Muscle layer of colon (tissue), 2 donors: ENCODE results near the gene OTOF.

Source experiments
- H3K27ac ChIP-seq: one replicate; pipeline ENCODE4 v1.7.0; 2013; ENCODE audit warnings: low read depth, mild to moderate bottlenecking, low read length, moderate library complexity
- H3K27me3 ChIP-seq, 2 donors: one replicate each; pipeline ENCODE4 v1.7.0; 2013; ENCODE audit warnings: low read length in 2 of 2, mild to moderate bottlenecking in 2 of 2; ENCODE audit not compliant: insufficient read depth in 2 of 2, control insufficient read depth in 1 of 2
- H3K36me3 ChIP-seq: one replicate; pipeline ENCODE4 v1.7.0; 2013; ENCODE audit warnings: mild to moderate bottlenecking, low read length; ENCODE audit not compliant: insufficient read depth
- H3K4me1 ChIP-seq: one replicate; pipeline ENCODE4 v1.7.0; 2013; ENCODE audit warnings: mild to moderate bottlenecking, low read length; ENCODE audit not compliant: insufficient read depth
- H3K4me3 ChIP-seq, 2 donors: one replicate each; pipeline ENCODE4 v1.7.0; 2013; ENCODE audit warnings: low read length in 2 of 2, low read depth in 1 of 2, mild to moderate bottlenecking in 1 of 2, moderate library complexity in 1 of 2
- H3K9ac ChIP-seq: one replicate; pipeline ENCODE4 v1.7.0; 2013; ENCODE audit warnings: low read length
- H3K9me3 ChIP-seq: one replicate; pipeline ENCODE4 v1.7.0; 2013; ENCODE audit warnings: mild to moderate bottlenecking, low read length
- donor health status: abdominal sarcoma.
- donor health status: Adenocarcinoma of cecum.

Gene OTOF

DNA sequence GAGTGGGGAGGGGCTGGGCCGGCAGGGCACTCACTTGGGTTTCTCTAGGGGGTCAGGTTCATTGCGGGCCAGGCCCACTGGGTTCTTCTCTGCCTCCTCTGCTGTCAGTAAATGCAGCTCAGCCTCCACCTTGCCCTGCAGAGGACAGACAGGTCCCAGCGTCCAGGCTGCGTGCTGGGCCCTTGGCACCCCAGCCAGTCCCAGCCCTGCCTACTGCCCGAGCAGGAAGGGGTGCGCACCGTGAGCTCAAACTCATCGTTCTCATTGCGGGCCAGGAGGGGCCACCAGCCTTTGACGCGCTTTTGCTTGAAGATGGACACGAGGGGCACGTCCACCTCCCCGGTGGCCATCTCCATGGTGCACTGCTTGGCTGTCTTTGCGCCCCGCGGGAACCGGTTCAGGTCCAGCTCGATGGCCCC is 17.3 kb downstream of the OTOF start:
- H3K9me3 ChIP-seq = no peaks in the 10 kb centered on the region
- H3K36me3 ChIP-seq = no peaks in the 10 kb centered on the region
- H3K4me3 ChIP-seq = no peak overlapping the region
- no peak overlapping the region for H3K27ac ChIP-seq
- no peaks in the 10 kb centered on the region for H3K4me1 ChIP-seq
- no peak overlapping the region for H3K9ac ChIP-seq
- H3K27me3 ChIP-seq = no peaks in the 10 kb centered on the region

DNA sequence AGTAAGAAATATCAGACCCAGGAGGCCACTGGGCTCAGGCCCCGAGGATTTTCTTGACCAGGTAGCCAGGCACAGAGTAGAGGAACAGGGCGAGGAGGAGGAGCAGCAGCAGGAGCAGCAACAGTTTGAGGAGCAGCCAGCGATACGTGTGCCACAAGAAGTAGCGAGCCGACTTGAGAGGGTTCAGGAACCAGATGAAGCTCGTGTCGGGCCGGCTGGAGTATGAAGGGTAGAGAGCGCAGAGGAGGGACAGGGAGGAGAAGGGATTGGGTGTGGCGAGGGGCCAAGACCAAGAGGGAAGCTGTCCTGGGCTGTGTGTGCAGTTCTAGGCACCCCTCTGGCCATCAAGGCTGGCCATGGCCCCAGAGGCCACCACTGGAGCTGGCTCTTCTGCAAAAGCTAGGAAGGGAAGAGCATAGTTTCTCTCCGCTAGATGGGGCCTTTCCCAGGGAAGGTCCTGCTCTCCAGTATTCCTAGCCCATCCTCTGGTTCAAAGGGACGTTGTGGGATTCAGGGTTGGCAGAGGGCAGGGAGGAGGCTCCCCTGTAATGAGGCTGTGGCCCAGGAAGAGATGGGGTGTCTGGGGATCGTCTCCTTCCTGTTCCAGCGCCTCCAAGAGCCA is 17.8 kb downstream of the OTOF start:
- Histone ChIP-seq H3K36me3 (no peaks in the 10 kb centered on the region), H3K4me3 (no peak overlapping the region), H3K4me1 (no peaks in the 10 kb centered on the region), H3K27ac (no peak overlapping the region), H3K9ac (no peak overlapping the region), H3K27me3 (no peaks in the 10 kb centered on the region), H3K9me3 (no peaks in the 10 kb centered on the region)

DNA sequence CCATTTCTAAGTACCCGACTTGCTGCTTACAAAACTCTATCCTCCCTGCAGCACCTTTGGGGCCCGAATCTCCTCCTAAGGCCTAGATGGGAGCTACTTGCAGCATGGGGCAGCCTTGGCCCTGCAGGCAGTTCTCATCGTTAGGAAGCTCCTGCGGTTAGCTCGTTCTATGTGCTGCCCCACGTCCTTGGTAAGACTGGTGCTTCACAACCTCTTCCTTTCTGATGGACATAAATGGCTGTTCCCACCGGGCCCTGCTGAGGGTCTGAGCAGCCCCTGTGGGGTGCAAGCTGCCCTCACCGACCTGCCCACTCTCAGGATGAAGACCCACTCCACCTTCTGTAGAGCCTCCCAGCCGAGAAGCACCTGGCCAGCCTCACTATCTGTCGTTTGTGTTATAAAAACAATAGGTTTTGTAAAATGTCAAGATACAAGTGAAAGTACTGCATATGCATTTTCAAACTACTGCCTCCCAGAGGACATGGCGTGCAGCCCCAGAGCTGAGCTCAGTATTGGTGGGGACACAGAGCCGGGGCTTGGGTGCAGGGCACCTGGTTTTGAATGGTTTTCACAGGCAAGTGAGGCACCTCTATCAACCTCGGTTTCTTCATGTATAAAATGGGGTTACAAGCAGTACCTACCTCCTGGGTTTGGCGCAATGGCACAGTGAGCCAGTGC is 19.4 kb downstream of the OTOF start:
- H3K27me3 ChIP-seq = no peaks in the 10 kb centered on the region
- no peak overlapping the region for H3K9ac ChIP-seq
- no peaks in the 10 kb centered on the region for H3K9me3 ChIP-seq
- no peaks in the 10 kb centered on the region for H3K4me1 ChIP-seq
- no peak overlapping the region for H3K4me3 ChIP-seq
- H3K27ac ChIP-seq = no peak overlapping the region
- no peaks in the 10 kb centered on the region for H3K36me3 ChIP-seq

DNA sequence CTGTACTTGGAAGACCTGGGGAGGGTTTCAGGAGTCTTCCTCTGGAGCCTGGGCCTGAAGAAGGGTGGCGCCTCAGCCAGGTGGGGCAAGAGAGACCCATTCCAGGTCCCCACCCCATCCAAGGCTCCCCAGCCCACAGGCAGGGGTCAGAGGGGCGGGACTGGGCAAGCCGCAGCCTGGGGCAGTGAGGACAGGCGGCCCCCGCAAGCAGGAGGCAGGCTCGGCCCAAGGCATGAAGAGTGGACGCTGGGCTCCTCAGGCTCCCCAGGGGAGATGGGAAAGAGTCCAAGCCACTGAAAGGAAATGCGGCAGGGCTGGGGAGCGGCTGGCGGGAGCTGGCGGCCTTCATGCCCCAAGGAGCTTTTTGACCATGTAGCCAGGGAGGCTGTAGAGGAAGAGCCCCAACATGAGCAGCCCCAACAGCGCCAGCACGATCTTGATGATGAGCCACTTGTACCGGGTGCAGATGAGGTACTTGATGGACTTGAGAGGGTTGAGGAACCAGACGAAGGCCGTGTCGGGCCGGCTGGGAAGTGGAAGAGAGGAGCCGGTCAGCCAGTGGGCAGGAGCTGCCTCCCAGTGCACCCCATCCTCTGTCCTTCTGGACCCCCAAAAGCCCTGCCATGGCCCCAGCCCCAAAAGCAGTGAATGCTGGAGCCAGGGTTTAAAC is 20.1 kb downstream of the OTOF start:
- Histone ChIP-seq H3K4me1 (no peaks in the 10 kb centered on the region), H3K9ac (no peak overlapping the region), H3K27ac (no peak overlapping the region), H3K4me3 (no peak overlapping the region), H3K9me3 (no peaks in the 10 kb centered on the region), H3K27me3 (no peaks in the 10 kb centered on the region), H3K36me3 (no peaks in the 10 kb centered on the region)

DNA sequence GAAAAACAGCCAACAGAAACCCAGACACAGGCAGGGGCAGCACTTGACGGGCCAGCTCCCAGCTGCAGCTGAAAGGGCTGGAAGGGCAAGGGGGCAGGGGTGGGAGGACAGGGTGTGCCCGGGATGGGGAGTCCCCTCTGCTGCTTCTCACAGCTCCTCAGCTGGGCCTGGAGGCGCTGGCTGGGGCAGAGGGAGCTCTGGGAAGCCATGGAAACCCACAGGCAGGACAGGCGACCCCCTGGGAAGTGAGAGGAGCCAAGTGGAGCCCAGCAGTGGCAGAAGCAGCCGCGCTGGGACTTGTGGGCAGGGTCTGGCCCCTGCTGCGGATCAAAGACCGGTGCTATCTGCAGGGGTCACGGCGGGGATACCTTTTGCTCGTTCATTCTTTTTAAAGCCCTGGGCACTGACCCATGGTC is 20.7 kb downstream of the OTOF start:
- H3K4me1 ChIP-seq = no peaks in the 10 kb centered on the region
- no peak overlapping the region for H3K9ac ChIP-seq
- H3K4me3 ChIP-seq = no peak overlapping the region
- no peaks in the 10 kb centered on the region for H3K27me3 ChIP-seq
- H3K36me3 ChIP-seq = no peaks in the 10 kb centered on the region
- no peaks in the 10 kb centered on the region for H3K9me3 ChIP-seq
- no peak overlapping the region for H3K27ac ChIP-seq

DNA sequence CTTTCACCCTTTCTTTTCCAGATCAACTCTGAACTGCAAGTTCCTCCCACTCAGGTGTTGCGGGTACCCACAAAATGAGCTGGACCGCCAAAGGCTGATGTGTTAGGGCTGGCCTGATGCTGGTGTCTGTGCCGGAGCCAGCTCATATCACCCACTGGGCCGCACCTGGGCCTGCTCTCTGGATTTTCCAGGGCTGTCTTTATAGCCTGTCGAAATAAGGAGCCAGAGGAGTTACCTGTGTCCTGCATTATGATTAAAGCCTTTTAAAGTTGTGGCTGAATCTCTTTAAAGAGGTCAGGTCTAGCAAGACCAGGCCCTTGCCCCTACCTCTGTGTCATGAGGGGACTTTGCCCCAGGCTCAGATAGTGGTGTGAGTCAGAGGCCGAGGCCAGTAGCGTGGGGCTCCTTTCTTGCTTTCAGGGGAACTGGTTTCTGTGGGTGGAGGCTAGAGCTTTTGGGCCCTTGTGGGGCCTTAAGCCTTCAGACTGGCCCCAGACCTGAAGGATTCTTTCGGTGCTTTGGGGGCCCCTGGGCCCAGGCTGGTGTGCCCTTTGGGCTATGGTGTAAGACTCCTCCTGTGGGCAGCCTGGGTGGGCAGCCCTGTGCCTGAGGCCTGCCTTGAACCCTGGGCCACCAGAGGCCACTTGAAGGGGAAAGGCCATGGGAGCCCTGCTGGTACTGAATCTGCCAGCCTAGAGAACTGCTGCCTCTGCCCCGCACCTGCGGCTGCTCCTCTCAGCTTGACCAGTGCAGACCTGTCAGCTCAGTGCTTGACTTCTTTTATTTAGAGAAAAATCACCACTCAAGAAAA is 21.3 kb downstream of the OTOF start:
- H3K9me3 ChIP-seq = no peaks in the 10 kb centered on the region
- no peaks in the 10 kb centered on the region for H3K36me3 ChIP-seq
- no peak overlapping the region for H3K9ac ChIP-seq
- H3K27me3 ChIP-seq = no peaks in the 10 kb centered on the region
- no peaks in the 10 kb centered on the region for H3K4me1 ChIP-seq
- H3K27ac ChIP-seq = no peak overlapping the region
- no peak overlapping the region for H3K4me3 ChIP-seq

DNA sequence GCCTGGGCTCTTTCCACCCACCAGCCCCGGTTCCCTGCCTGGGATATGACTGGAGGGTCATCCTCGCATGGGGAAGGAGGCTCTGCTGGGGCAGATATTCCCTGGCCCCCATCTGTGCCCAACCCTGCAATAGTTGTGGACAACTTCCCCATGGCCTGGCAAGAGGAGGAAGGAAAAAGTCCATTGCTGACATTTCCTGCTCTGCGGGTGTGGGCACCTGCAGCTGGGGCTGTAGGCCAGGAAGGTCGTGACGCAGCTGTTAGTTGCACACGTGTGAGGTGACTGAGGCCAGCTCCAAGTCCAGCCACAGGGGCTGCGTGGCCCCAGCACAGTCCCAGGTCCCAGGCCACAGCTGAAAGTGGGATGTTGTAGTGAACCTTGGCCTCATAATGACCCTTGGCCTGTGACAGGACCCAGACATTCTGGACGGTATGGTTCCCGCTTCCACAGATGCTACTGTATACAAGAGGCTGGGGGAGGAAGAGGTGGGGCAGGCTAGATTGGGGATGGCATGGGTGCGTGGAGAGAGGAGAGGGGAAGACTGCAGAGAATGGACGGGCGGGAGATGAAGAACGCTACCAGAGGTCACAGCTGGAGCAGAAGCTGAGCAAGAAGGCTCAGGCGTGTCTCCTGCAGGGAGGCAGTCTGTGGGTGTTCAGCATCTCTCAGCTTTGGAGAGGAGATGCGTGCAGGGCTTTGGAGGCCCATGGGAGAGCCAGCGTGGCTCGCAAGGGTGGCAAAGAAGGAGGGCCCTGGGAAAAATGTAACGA is 22.1 kb downstream of the OTOF start:
- no peaks in the 10 kb centered on the region for H3K9me3 ChIP-seq
- H3K27me3 ChIP-seq = no peaks in the 10 kb centered on the region
- no peak overlapping the region for H3K4me3 ChIP-seq
- H3K9ac ChIP-seq = no peak overlapping the region
- no peaks in the 10 kb centered on the region for H3K4me1 ChIP-seq
- H3K27ac ChIP-seq = no peak overlapping the region
- no peaks in the 10 kb centered on the region for H3K36me3 ChIP-seq

DNA sequence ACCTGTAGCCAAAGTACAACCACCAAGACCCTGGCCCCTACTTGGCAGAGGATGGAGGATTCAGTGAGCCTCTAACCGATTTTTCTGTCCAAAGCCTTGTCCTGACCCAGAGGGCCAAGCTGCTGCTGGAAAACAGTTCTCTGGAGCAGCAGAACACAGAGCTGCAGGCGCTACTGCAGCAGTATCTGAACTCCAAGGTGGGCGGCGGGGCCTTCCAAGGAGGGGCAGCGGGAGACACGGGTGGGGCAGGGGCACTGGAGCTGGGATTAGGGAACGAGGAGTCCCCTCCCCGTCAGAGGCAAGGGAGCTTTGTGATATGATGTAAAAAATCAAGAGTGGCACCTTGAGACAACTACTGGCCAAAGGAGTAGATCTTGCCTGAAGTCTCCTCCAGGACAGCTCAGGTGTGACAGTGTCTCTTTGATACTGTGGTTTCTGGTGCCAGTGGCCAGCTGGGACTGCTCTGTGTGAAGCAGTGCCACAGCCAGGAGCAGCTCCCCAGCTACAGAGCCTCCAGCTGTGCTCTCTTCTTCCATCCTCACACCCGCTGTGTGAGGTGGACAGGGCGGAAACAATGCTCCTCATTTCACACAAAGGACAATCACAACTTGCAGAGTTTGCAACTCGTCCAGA is 22.8 kb downstream of the OTOF start:
- Histone ChIP-seq H3K4me3 (no peak overlapping the region), H3K27me3 (no peaks in the 10 kb centered on the region), H3K4me1 (no peaks in the 10 kb centered on the region), H3K9me3 (no peaks in the 10 kb centered on the region), H3K9ac (no peak overlapping the region), H3K36me3 (no peaks in the 10 kb centered on the region), H3K27ac (no peak overlapping the region)

DNA sequence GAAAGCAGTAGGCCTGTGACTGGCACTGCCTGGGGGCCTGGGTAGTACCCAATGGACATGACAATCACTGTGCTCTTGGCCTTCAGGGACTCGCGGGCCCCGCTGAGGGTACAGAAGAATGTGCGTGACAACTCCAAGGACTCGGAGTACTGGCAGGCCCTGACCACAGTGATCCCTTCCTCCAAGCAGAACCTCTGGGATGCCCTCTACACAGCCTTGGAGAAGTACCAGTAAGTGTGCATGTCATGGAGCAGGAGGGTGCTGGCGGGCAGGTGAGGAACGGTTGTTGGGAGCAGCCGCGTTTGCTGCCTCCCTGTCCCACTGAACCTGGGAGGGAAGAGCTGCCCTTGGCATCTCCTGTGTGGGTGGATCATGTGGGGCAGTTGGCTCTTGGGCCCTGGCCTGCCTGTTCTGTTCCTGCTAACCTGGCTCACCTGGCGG is 23.3 kb downstream of the OTOF start:
- Histone ChIP-seq H3K4me3 (no peak overlapping the region), H3K9me3 (no peaks in the 10 kb centered on the region), H3K27me3 (no peaks in the 10 kb centered on the region), H3K4me1 (no peaks in the 10 kb centered on the region), H3K27ac (no peak overlapping the region), H3K36me3 (no peaks in the 10 kb centered on the region), H3K9ac (no peak overlapping the region)

DNA sequence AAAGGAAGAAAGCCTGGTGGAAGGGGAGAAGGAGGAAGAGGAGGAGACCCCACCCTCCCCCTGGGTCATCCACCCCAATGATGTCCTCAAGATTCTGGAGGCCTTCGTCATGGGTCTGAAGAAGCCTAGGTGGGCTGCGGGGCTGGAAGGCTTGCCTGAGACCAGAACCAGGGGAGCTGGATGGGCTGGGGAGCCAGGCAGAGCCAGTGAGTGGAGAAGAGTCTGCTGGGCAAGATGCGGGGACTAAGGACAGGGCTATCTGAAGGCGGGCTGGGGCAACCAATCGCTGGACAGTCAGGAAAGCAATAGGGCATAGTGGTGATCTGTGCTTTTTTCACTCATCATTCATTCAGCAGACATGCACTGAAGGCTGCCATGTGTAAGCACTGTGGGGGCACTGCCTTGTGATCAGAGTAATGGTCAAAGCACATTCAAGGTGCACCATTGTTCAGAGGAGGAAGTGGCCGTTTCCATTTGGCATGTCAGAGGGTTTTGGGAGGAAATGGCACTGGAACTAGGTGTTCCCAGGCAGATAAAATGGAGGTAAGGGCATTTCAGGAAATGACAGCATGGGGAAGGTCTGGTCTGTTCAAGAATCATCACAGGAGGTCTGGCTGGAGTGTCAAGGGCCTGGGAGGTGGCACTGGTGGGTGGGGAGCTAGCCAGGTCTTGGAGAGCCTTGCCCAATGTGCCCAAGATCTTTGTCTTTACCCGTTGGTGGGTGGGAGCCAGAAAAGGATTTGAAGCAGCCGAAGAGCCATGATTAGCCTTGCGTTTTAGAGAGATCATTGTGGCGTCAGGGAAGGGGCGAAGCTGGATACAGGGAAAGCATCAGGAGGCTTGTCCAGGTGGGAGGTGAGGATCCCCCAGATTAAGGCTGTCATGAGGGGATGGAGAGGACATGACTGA is 24.2 kb downstream of the OTOF start:
- no peak overlapping the region for H3K9ac ChIP-seq
- no peaks in the 10 kb centered on the region for H3K4me1 ChIP-seq
- no peaks in the 10 kb centered on the region for H3K36me3 ChIP-seq
- no peak overlapping the region for H3K4me3 ChIP-seq
- H3K27me3 ChIP-seq = no peaks in the 10 kb centered on the region
- no peak overlapping the region for H3K27ac ChIP-seq
- no peaks in the 10 kb centered on the region for H3K9me3 ChIP-seq
